Right lobe of liver (tissue), 4 donors: ENCODE measurements around the gene PRR23C.

Experiments
- CTCF ChIP-seq, 4 donors: fragments of 200-600 bp in 3 of 4; fragments of 450-650 bp in 1 of 4; IDR thresholded peaks; one replicate each; pipeline versions ENCODE4 v1.5.1 to v1.8.0; 2016 to 2022; ENCODE audit warnings: antibody characterized with exemption in 4 of 4, mild to moderate bottlenecking in 2 of 4
- POLR2A ChIP-seq: fragments of 450-650 bp; IDR thresholded peaks from one replicate; pipeline ENCODE4 v1.6.1; 2017; ENCODE audit warnings: antibody characterized with exemption, mild to moderate bottlenecking
- donor health status: DM: no; HTN: no; CAD: no.
- donor health status: DM: no; HTN: no; CAD: no.
- donor health status: DM: no; HTN: yes; CAD: no.

GRCh38 chr3:139016430-139017048 is 28.2 kb downstream of the PRR23C start:
- TF ChIP-seq CTCF (IDR thresholded peaks at IDR 0.05) (no peak), POLR2A (no peak)
